Measurements from ENCODE around the gene CNTNAP4.
A peak's percentile ranks its signal among the peaks of the same experiment; 100 is the strongest.

Gene CNTNAP4

DNA sequence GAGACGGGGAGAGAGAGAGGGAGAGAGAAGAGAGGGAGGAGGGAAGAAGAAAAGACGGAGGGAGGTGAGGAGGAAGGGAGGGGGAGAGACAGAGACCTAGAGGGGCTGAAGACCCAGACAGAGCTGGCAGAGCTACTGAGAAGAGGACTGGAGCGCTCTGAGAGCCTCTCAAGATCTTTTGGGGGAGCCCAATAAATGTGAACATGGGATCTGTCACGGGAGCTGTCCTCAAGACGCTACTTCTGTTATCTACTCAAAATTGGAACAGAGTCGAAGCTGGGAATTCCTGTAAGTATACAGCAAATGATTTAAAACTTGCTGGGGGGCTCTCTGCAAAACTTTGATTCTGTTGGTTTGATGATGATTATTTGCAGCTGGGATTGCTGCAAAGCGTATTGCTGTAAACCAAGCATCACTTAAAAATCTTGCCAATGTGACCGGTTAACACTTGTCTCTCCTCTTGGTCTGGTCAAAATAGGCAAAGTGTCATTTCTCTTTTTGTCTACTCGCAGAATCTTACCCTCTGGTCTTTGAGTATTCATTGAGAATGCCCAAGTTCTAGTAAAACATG lies 344 bp downstream of the CNTNAP4 start:
- H3K4me1 Mint-ChIP-seq = peaks cover 4% of the 10 kb centered on the region

DNA sequence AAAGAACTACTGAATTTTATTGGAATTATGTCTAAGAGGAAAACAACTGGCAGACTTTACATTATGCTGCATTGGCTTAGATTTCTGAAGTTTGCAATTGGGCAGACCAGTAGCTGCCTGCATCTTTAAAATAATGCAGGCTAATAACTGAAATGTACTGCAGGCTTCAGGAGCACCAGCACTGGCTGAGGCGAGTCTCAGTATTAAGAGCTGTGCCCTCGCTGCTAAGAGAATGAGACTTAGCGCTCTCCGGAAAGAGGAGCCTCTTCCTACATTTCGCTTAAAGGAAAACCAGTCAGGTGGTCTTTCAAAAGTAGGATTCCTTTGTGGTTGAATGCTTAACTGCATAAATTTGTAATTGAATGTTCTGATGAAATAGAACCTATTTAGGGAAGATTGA lies 885 bp downstream of the CNTNAP4 start:
- Mint-ChIP-seq H3K27me3 (ENCODE audit: low read depth) (peaks cover 15% of the 10 kb centered on the region), H3K9me3 (no peaks in the 10 kb centered on the region), H3K4me3 (peak overlapping the region in 1 of 3 experiments; percentile 78), H3K4me1 (peaks cover 4% of the 10 kb centered on the region), H3K36me3 (ENCODE audit: low read depth) (no peaks in the 10 kb centered on the region), H3K27ac (peak overlapping the region in 1 of 3 experiments; percentile 1)
- TF ChIP-seq, protein P1, sequence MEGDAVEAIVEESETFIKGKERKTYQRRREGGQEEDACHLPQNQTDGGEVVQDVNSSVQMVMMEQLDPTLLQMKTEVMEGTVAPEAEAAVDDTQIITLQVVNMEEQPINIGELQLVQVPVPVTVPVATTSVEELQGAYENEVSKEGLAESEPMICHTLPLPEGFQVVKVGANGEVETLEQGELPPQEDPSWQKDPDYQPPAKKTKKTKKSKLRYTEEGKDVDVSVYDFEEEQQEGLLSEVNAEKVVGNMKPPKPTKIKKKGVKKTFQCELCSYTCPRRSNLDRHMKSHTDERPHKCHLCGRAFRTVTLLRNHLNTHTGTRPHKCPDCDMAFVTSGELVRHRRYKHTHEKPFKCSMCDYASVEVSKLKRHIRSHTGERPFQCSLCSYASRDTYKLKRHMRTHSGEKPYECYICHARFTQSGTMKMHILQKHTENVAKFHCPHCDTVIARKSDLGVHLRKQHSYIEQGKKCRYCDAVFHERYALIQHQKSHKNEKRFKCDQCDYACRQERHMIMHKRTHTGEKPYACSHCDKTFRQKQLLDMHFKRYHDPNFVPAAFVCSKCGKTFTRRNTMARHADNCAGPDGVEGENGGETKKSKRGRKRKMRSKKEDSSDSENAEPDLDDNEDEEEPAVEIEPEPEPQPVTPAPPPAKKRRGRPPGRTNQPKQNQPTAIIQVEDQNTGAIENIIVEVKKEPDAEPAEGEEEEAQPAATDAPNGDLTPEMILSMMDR (IDR thresholded peaks at IDR 0.05; ENCODE audit: unreplicated experiment in 3 of 3) = no peak

More for the DNA sequence above, 344 bp downstream of the CNTNAP4 start:
- H3K9me3 Mint-ChIP-seq = no peaks in the 10 kb centered on the region
- H3K27me3 Mint-ChIP-seq (ENCODE audit: low read depth) = peaks cover 15% of the 10 kb centered on the region
- TF ChIP-seq, protein P1 (IDR thresholded peaks at IDR 0.05; ENCODE audit: unreplicated experiment in 3 of 3) = no peak
- peak overlapping the region in 1 of 3 experiments; percentile 1 for H3K27ac Mint-ChIP-seq
- peak overlapping the region; percentile 42 to 78 (median 68) for H3K4me3 Mint-ChIP-seq
- no peaks in the 10 kb centered on the region for H3K36me3 Mint-ChIP-seq (ENCODE audit: low read depth)

DNA sequence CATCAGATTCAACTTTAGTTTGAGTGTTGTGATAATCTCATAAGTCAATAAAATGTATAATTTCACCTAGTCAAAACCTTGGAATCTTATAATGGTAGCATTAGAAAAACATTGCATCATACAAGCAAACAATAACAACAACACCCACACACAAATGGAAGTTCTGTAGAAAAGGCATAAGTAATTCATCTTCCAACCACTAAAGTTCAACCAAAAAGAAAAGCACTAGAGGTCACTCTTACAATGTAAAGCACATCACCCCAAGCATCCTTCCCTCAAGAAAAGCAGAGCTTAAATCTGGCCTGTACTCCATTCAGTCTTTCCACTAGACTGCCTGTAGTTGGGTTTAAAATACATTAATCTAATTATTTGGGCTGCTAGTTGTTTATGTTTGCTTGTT lies 1.8 kb downstream of the CNTNAP4 start:
- H3K27ac Mint-ChIP-seq = no peak overlapping the region

DNA sequence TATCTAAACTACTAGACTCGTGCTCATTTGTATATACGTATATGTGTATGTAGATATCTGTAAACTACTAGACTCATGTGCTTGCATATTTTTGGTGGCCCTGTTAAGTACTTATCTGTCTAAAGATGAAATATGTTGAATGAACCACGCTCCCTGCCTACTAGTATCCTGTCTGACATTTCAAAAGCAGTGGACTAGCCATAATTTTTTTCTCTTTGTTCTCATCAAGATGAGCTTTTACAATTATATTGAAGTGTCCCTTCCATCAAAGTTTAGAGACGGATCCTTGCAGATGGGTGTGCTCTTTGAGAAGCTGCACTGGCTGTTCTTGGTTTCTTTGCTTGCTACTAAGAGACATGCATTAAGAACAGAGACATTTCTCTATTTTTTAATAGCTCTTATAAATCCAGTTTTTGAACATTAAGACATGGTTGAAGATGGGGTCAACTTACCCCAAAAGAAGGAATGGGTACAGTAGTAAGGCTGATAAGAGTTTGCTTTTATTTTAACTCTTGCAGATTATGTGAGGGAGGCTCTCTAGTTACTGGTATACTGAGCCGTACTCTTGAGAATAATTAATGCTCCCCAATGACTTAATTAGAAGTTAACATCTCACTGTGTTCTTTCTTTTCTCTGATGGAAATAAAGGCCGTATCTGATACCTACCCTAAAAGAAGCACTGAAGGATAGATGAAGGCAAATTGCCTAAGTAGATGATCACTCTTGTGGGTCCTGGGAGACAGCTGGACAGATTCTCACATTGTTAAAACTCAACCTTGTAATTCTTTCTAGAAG lies 3.4 kb downstream of the CNTNAP4 start:
- H3K27ac Mint-ChIP-seq = no peak overlapping the region
- TF ChIP-seq, protein P1 (IDR thresholded peaks at IDR 0.05; ENCODE audit: unreplicated experiment in 3 of 3) = no peak
- peaks cover 15% of the 10 kb centered on the region for H3K27me3 Mint-ChIP-seq (ENCODE audit: low read depth)
- H3K36me3 Mint-ChIP-seq (ENCODE audit: low read depth) = no peaks in the 10 kb centered on the region
- H3K4me3 Mint-ChIP-seq = no peak overlapping the region
- peaks cover 4% of the 10 kb centered on the region for H3K4me1 Mint-ChIP-seq
- no peaks in the 10 kb centered on the region for H3K9me3 Mint-ChIP-seq

More for the DNA sequence above, 1.8 kb downstream of the CNTNAP4 start:
- Mint-ChIP-seq H3K4me3 (peak overlapping the region in 1 of 3 experiments; percentile 5), H3K9me3 (no peaks in the 10 kb centered on the region), H3K27me3 (ENCODE audit: low read depth) (peaks cover 15% of the 10 kb centered on the region), H3K4me1 (peaks cover 4% of the 10 kb centered on the region), H3K36me3 (ENCODE audit: low read depth) (no peaks in the 10 kb centered on the region)
- TF ChIP-seq, protein P1 (IDR thresholded peaks at IDR 0.05; ENCODE audit: unreplicated experiment in 3 of 3) = peak; percentile 41 to 61 (median 47)

DNA sequence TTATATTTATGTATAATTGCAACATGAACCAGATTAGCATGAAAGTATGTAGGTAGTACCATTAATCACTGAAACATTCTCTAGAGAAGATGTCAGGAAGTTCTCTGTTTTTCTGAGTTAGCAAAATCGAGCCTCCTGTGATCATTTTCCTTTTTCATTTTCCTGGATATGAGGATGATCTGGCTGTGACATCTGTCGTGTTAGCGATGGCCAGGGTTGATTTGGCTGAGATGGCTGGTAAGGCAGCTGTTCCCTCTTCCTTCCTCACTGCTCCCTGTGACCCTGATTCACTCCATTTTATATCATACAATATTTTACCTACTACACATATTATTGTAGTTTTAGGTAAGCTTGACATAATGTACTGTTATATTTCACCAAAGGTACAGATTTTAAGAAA lies 10.3 kb downstream of the CNTNAP4 start:
- peaks cover 11% of the 10 kb centered on the region for H3K4me1 Mint-ChIP-seq

More for the DNA sequence above, 10.3 kb downstream of the CNTNAP4 start:
- TF ChIP-seq, protein P1 (IDR thresholded peaks at IDR 0.05; ENCODE audit: unreplicated experiment in 3 of 3) = no peak
- Mint-ChIP-seq H3K27me3 (ENCODE audit: low read depth) (no peaks in the 10 kb centered on the region), H3K36me3 (ENCODE audit: low read depth) (no peaks in the 10 kb centered on the region), H3K27ac (no peak overlapping the region), H3K9me3 (no peaks in the 10 kb centered on the region), H3K4me3 (no peak overlapping the region)

All from nephron (organoid).